ENCODE results near the gene FAM169A.

DNA sequence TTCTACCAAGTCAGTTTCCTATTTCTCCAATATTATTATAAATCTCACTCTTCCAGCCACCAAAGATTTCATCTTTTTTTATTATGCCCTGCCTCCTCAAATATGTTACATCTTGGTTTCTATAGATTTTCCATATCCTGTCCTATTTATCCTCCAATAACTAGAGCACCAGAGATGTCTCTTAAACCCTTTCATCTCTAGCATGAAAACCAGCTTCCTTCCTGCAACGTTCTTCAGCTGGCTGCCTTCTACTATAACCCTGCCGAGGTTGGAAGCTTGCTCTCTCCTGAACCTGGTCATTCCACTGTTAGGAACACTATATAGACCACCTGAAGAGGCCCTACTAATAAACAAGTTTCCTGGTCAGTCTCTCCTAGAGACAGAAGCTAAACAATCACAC is 27.9 kb downstream of the FAM169A start:
- TF ChIP-seq, protein P1, sequence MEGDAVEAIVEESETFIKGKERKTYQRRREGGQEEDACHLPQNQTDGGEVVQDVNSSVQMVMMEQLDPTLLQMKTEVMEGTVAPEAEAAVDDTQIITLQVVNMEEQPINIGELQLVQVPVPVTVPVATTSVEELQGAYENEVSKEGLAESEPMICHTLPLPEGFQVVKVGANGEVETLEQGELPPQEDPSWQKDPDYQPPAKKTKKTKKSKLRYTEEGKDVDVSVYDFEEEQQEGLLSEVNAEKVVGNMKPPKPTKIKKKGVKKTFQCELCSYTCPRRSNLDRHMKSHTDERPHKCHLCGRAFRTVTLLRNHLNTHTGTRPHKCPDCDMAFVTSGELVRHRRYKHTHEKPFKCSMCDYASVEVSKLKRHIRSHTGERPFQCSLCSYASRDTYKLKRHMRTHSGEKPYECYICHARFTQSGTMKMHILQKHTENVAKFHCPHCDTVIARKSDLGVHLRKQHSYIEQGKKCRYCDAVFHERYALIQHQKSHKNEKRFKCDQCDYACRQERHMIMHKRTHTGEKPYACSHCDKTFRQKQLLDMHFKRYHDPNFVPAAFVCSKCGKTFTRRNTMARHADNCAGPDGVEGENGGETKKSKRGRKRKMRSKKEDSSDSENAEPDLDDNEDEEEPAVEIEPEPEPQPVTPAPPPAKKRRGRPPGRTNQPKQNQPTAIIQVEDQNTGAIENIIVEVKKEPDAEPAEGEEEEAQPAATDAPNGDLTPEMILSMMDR (IDR thresholded peaks at IDR 0.05) = no peak
- TF ChIP-seq POLR2A (IDR thresholded peaks at IDR 0.05) (no peak), POLR2AphosphoS5 (IDR thresholded peaks at IDR 0.05) (no peak), EP300 (IDR thresholded peaks at IDR 0.05) (no peak)

Measured in suprapubic skin (tissue), 4 donors.